Measurements from ENCODE around the gene SCD5. TPM values are rescaled to one million over a fixed set of nuclear protein-coding genes. Genes with fewer than 3 reads are reported as not detected.

SCD5 gene
- total and polyA plus RNA-seq, 2 of the 13 experiments (the other 11 are each of a cell fraction or from before 2014, with no cell fraction given) = not detected

- TF ChIP-seq RERE (CRISPR knock-in tag; IDR thresholded peaks at IDR 0.05; ENCODE audit: low read depth) (no peak), ERF (CRISPR knock-in tag; IDR thresholded peaks at IDR 0.05) (no peak), CREB1 (IDR thresholded peaks at IDR 0.05) (no peak), CREB1 (CRISPR knock-in tag; IDR thresholded peaks at IDR 0.05) (no peak), U2AF2 (IDR thresholded peaks at IDR 0.05; ENCODE audit: low read depth, low read length) (no peak)
Measured at GRCh38 chr4:82737354-82737753, 61.2 kb downstream of the SCD5 start (continued).

GRCh38 chr4:82733636-82734035 lies 65.0 kb downstream of the SCD5 start:
- WGBS (ENCODE audit: low lambda C conversion rate) = 26% methylated on average over 7 of the region's 7 CpGs
- no peaks in the 10 kb centered on the region for H3K36me3 ChIP-seq (replicated peaks in 1 of 2; ENCODE audit: control insufficient read depth in 1 of 2, insufficient read depth in 2 of 2, low read length in 2 of 2)
- H3K79me2 ChIP-seq (ENCODE audit: insufficient read depth, low read length) = no peaks in the 10 kb centered on the region
- no peak overlapping the region for H3K4me3 ChIP-seq (replicated peaks in 1 of 3; ENCODE audit: insufficient read depth in 1 of 3, low read depth in 2 of 3, low read length in 3 of 3)
- ChIA-PET POLR2A (no interaction called here), CTCF (ENCODE audit: low intra/inter-chr PET ratio, low total read pairs) (no interaction called here)
- ATAC-seq = no peak
- in situ Hi-C loops (cut with HindIII; ENCODE audit: extremely low pct_ligation_motif_present, low pct_unique_long_range_greater_than_20kb) (no loop called here), intact Hi-C loops (cut with micrococcal nuclease; ENCODE audit: unreplicated experiment) (no loop called here)
- BruUV-seq (replicated peaks) = no TSS peak
- H3K9me3 ChIP-seq (ENCODE audit: low read length) = no peaks in the 10 kb centered on the region
- H3K27ac ChIP-seq (ENCODE audit: extremely low read length, insufficient read depth, low read length) = no peak overlapping the region
- FAIRE-seq = no peak
- peaks cover 2 to 7% of the 10 kb centered on the region in 2 experiments; a peak in 4 of 5 replicates for H3K27me3 ChIP-seq (ENCODE audit: control insufficient read depth in 1 of 2, insufficient read depth in 2 of 2, low read length in 2 of 2)
- no peak overlapping the region for H2AFZ ChIP-seq (ENCODE audit: low read length)
- no peak for DNase-seq (ENCODE audit: low spot score)
- TF ChIP-seq ZNF75D (CRISPR knock-in tag; IDR thresholded peaks at IDR 0.05; ENCODE audit: borderline replicate concordance) = no peak
- no peak for TF ChIP-seq ZNF101 (CRISPR knock-in tag; IDR thresholded peaks at IDR 0.05; ENCODE audit: borderline replicate concordance, low read depth)
- TF ChIP-seq ZNF281 (CRISPR knock-in tag; IDR thresholded peaks at IDR 0.05; ENCODE audit: borderline replicate concordance) = no peak
- TF ChIP-seq ASH2L (IDR thresholded peaks at IDR 0.05; ENCODE audit: insufficient read length, low read depth, low read length) = no peak
- no peak for TF ChIP-seq NBN (conservative IDR thresholded peaks at IDR 0.05)
- TF ChIP-seq KDM3A (CRISPR knock-in tag; IDR thresholded peaks at IDR 0.05; ENCODE audit: low read depth) = no peak
- no peak for TF ChIP-seq ZC3H4 (CRISPR knock-in tag; IDR thresholded peaks at IDR 0.05; ENCODE audit: borderline replicate concordance)
- TF ChIP-seq ZFY (CRISPR knock-in tag; IDR thresholded peaks at IDR 0.05) = no peak
- H3K4me2 ChIP-seq (ENCODE audit: low read depth, low read length) = no peak overlapping the region
- no peaks in the 10 kb centered on the region for H3K4me1 ChIP-seq (ENCODE audit: insufficient read depth, low read length)
- no peak overlapping the region for H3K9ac ChIP-seq (ENCODE audit: insufficient read depth, low read depth, low read length)
- H4K20me1 ChIP-seq (ENCODE audit: insufficient read depth, low read length) = no peaks in the 10 kb centered on the region
